Measurements from ENCODE around the gene LAMC1. TPM values are rescaled to one million over a fixed set of nuclear protein-coding genes. Genes with fewer than 3 reads are reported as not detected.
"Not testable (repeated sequence)": the region's sequence is repeated elsewhere in the genome, so short reads cannot be mapped to it uniquely, and the experiment has no call there.

The LAMC1 gene
- polyA plus RNA-seq, 1 of the 3 experiments (the other 2 are of a cell fraction), result 101 TPM

- no peak for DNase-seq
- H4K20me1 ChIP-seq (ENCODE audit: insufficient read depth), result peaks cover 67% of the 10 kb centered on the region
- H3K4me1 ChIP-seq (ENCODE audit: control insufficient read depth in 1 of 2, insufficient read depth in 2 of 2, low read depth in 1 of 2, low read length in 1 of 2), result peaks cover 2 to 32% of the 10 kb centered on the region in 2 experiments
- ChIA-PET POLR2A (no interaction called here), CTCF (interaction anchor here (0.9 kb wide), 1 partner anchor 8 kb away, joined by 3 read pairs; no protein-coding TSS in a partner anchor)
- no peaks in the 10 kb centered on the region for H3K27me3 ChIP-seq (ENCODE audit: insufficient read depth)
- TF ChIP-seq PBX3 (IDR thresholded peaks at IDR 0.05), result no peak
- TF ChIP-seq RXRA (IDR thresholded peaks at IDR 0.05; ENCODE audit: borderline replicate concordance, low read depth), result no peak
- TF ChIP-seq TCF12 (IDR thresholded peaks at IDR 0.05), result no peak
- 99% methylated on average over 6 of the region's 6 CpGs for WGBS (ENCODE audit: low lambda C conversion rate)
- H3K27ac ChIP-seq (ENCODE audit: low read depth in 2 of 2, low read length in 1 of 2), result no peak overlapping the region
- H3F3A ChIP-seq (replicated peaks; ENCODE audit: insufficient read depth), result peaks cover 12% of the 10 kb centered on the region
- H3K9me2 ChIP-seq, result no peaks in the 10 kb centered on the region
- no peak overlapping the region for H3K4me2 ChIP-seq
- no peaks in the 10 kb centered on the region for H3K9me3 ChIP-seq
- no peak overlapping the region for H2AFZ ChIP-seq (ENCODE audit: low read depth)
- H3K36me3 ChIP-seq (replicated peaks in 1 of 2; ENCODE audit: control insufficient read depth in 1 of 2, insufficient read depth in 2 of 2, low read length in 1 of 2), result peaks cover 0 to 5% of the 10 kb centered on the region in 2 experiments
- no peak overlapping the region for H3K9ac ChIP-seq
- H3K79me2 ChIP-seq (ENCODE audit: insufficient read depth), result peaks cover 96% of the 10 kb centered on the region
- no peak overlapping the region for H3K4me3 ChIP-seq (ENCODE audit: low read depth in 2 of 2, low read length in 1 of 2)
Measured at GRCh38 chr1:183065168-183065706, 42.0 kb downstream of the LAMC1 start.

- H3K9me3 ChIP-seq; H3K36me3 ChIP-seq (replicated peaks in 1 of 2; ENCODE audit: control insufficient read depth in 1 of 2, insufficient read depth in 2 of 2, low read length in 1 of 2); H2AFZ ChIP-seq (ENCODE audit: low read depth); POLR2A ChIA-PET; CTCF ChIA-PET; H3K9ac ChIP-seq; DNase-seq; H3F3A ChIP-seq (replicated peaks; ENCODE audit: insufficient read depth); H3K4me2 ChIP-seq; H3K27me3 ChIP-seq (ENCODE audit: insufficient read depth); H3K4me3 ChIP-seq (ENCODE audit: low read depth in 2 of 2, low read length in 1 of 2); H3K9me2 ChIP-seq; H3K27ac ChIP-seq (ENCODE audit: low read depth in 2 of 2, low read length in 1 of 2): not testable (repeated sequence)
- H4K20me1 ChIP-seq (ENCODE audit: insufficient read depth), result peaks cover 70% of the 10 kb centered on the region
- H3K4me1 ChIP-seq (ENCODE audit: control insufficient read depth in 1 of 2, insufficient read depth in 2 of 2, low read depth in 1 of 2, low read length in 1 of 2), result peaks cover 2 to 37% of the 10 kb centered on the region in 2 experiments; a peak in 3 of 4 replicates
- 83% methylated on average over 2 of the region's 2 CpGs for WGBS (ENCODE audit: low lambda C conversion rate)
- peaks cover 98% of the 10 kb centered on the region for H3K79me2 ChIP-seq (ENCODE audit: insufficient read depth)
Measured at GRCh38 chr1:183066432-183066831, 43.2 kb downstream of the LAMC1 start.

- H3K9ac ChIP-seq, result no peak overlapping the region
- H3K9me2 ChIP-seq, result no peaks in the 10 kb centered on the region
- peaks cover 83% of the 10 kb centered on the region for H4K20me1 ChIP-seq (ENCODE audit: insufficient read depth)
- peaks cover 2 to 42% of the 10 kb centered on the region in 2 experiments for H3K4me1 ChIP-seq (ENCODE audit: control insufficient read depth in 1 of 2, insufficient read depth in 2 of 2, low read depth in 1 of 2, low read length in 1 of 2)
- 53% methylated on average over 4 of the region's 4 CpGs for WGBS (ENCODE audit: low lambda C conversion rate)
- POLR2A ChIA-PET, result no interaction called here
- no peaks in the 10 kb centered on the region for H3K9me3 ChIP-seq
- CTCF ChIA-PET, result interaction anchor here (0.6 to 1.5 kb wide), 2 partner anchors 10 to 247 kb away, joined by 3 to 4 read pairs; no protein-coding TSS in a partner anchor
- peak overlapping the region in 1 of 2 experiments; percentile 60; a peak in 1 of 4 replicates for H3K27ac ChIP-seq (ENCODE audit: low read depth in 2 of 2, low read length in 1 of 2)
- no peak overlapping the region for H2AFZ ChIP-seq (ENCODE audit: low read depth)
- H3F3A ChIP-seq (replicated peaks; ENCODE audit: insufficient read depth), result no peaks in the 10 kb centered on the region
- no peaks in the 10 kb centered on the region for H3K27me3 ChIP-seq (ENCODE audit: insufficient read depth)
- TF ChIP-seq NFIC (IDR thresholded peaks at IDR 0.05; ENCODE audit: borderline replicate concordance) (peak; percentile 4; the same call in 1 of the 2 replicates), PBX3 (IDR thresholded peaks at IDR 0.05) (peak; percentile 71), USF1 (IDR thresholded peaks at IDR 0.05; ENCODE audit: borderline replicate concordance, low read depth) (no peak)
- DNase-seq, result no peak
- H3K4me3 ChIP-seq (ENCODE audit: low read depth in 2 of 2, low read length in 1 of 2), result no peak overlapping the region
- peaks cover 98% of the 10 kb centered on the region for H3K79me2 ChIP-seq (ENCODE audit: insufficient read depth)
- peaks cover 0 to 4% of the 10 kb centered on the region in 2 experiments for H3K36me3 ChIP-seq (replicated peaks in 1 of 2; ENCODE audit: control insufficient read depth in 1 of 2, insufficient read depth in 2 of 2, low read length in 1 of 2)
- peak overlapping the region; percentile 49 for H3K4me2 ChIP-seq
Measured at GRCh38 chr1:183069562-183070216, 46.5 kb downstream of the LAMC1 start.

Measured in SK-N-SH (cell line).